Measurements from ENCODE around the gene CLN3. TPM values are rescaled to one million over a fixed set of nuclear protein-coding genes. Genes with fewer than 3 reads are reported as not detected.

The CLN3 gene
- total and polyA plus RNA-seq, 2 experiments from 2014 or later: 25.2 to 39.2 TPM

DNA sequence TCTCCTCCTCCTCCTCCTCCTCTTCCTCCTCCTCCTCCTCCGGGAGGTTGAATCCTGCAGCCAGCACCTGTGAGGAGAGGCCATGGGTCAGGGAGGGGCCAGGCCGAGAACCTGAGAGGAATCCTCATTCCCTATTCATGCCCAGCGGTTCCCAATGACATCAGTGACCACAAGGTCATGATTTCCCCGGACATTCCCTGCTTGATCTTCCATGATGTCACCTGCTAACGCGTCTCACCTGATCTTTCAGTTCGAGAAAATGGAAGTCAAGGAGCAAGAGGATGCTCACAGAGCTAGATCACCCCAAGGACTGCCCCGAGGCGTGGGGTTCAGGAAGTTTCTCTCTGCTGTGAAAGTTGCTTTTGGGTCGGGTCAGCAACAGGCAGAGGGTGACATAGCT, 8.0 kb upstream of the CLN3 start:
- no peak for TF ChIP-seq CTCF (IDR thresholded peaks at IDR 0.05; ENCODE audit: low read depth, low read length)
- Histone ChIP-seq H3K36me3 (no peaks in the 10 kb centered on the region), H3K4me3 (no peak overlapping the region), H3K27me3 (no peaks in the 10 kb centered on the region), H3K9me3 (ENCODE audit: low read depth) (no peaks in the 10 kb centered on the region), H3K27ac (no peak overlapping the region), H3K4me1 (ENCODE audit: low read depth) (no peaks in the 10 kb centered on the region)
- DNase-seq (ENCODE audit: low read depth in 1 of 2, low spot score in 1 of 2): no peak

DNA sequence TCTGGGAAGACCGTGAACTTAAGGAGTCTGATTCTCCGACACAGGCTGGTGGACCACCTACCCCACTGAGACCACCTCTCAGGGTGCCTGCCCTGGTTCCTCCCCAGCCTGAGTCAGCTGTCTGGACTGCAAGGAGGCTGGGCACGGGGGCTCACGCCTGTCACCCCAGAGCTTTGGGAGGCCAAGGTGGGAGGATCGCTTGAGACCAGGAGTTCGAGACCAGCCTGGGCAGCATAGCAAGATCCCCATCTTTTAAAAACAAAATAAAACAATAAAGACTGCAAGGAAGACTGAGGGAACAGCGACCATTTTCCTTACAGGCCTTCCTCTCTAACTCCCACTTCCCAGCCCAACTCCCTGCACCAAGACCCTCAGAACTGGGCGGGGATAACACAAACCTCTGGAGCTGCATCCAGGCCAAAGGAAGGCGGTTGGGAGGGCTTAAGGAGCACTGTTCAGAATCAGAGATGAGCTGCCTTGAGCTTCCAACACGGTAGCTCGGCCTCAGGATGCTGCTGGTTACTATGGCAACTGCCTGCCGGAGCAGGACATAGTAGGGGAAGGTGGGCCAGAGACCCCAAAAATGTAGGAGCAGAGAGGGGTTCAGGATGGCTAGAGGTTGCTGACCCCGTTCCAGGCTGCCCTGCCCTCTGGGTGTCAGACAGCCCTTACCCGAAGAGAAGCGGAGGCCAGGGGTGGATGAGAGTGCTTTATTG, 7.0 kb upstream of the CLN3 start:
- H3K4me1 ChIP-seq (ENCODE audit: low read depth): no peaks in the 10 kb centered on the region
- no peak for TF ChIP-seq CTCF (IDR thresholded peaks at IDR 0.05; ENCODE audit: low read depth, low read length)
- no peaks in the 10 kb centered on the region for H3K36me3 ChIP-seq
- no peaks in the 10 kb centered on the region for H3K9me3 ChIP-seq (ENCODE audit: low read depth)
- no peaks in the 10 kb centered on the region for H3K27me3 ChIP-seq
- no peak overlapping the region for H3K27ac ChIP-seq
- no peak overlapping the region for H3K4me3 ChIP-seq
- DNase-seq (ENCODE audit: low read depth in 1 of 2, low spot score in 1 of 2): no peak

DNA sequence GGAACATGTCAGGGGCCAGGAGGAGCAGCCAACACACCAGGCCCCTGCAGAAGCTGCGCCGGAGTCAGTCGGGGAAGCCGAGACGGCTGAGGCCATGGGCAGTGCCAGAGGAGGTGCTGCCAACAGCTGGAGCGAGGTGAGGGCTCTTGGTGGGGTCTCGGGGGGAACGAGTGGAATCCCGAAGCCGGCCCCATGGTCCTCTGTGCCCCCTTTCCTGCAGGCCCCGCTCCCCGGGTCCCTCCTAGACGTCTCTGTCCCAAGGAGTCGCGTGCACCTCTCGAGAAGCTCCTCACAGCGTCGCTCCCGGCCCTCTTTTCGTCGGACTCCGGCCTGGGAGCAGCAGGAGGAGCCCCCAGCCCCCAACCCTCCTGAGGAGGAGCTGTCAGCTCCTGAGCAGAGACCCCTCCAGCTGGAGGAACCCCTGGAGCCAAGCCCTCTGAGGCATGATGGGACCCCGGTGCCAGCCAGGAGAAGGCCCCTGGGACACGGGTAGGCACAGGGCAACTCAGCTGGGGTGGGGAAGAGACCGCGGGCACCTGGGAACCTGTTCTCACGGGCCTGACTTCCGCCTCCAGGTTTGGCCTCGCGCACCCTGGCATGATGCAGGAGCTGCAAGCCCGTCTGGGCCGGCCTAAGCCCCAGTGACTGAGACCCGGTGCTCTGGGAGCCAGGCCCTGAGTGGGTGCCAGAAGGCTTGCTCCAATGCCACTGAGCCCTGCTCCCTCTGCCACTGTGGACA, 6.2 kb upstream of the CLN3 start:
- Histone ChIP-seq H3K27ac (no peak overlapping the region), H3K27me3 (no peaks in the 10 kb centered on the region), H3K9me3 (ENCODE audit: low read depth) (no peaks in the 10 kb centered on the region), H3K4me3 (no peak overlapping the region), H3K4me1 (ENCODE audit: low read depth) (no peaks in the 10 kb centered on the region), H3K36me3 (no peaks in the 10 kb centered on the region)
- no peak for TF ChIP-seq CTCF (IDR thresholded peaks at IDR 0.05; ENCODE audit: low read depth, low read length)
- no peak for DNase-seq (ENCODE audit: low read depth in 1 of 2, low spot score in 1 of 2)

GRCh38 chr16:28497386-28497785, 5.5 kb upstream of the CLN3 start:
- no peaks in the 10 kb centered on the region for H3K9me3 ChIP-seq (ENCODE audit: low read depth)

DNA sequence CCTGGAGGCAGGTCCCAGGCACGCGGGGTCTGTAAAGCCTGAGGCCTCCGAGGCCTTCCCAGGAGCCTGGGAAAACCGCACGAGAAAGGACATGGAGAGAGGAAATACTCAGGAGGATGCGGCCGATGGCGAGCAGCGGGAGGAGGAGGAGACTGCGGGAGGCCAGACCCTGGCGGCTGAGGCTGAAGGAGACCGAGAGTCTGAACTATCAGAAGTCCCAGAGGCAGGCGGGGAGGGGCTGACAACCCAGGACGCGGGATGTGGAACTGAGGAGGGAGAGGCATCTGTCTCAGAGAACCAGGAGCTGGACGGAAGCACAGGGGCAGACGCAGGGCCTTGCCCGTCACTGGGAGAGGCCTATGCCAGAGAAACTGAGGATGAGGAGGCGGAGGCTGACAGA, 5.0 kb upstream of the CLN3 start:
- Histone ChIP-seq H3K4me1 (ENCODE audit: low read depth) (no peaks in the 10 kb centered on the region), H3K4me3 (no peak overlapping the region), H3K36me3 (no peaks in the 10 kb centered on the region), H3K9me3 (ENCODE audit: low read depth) (no peaks in the 10 kb centered on the region), H3K27me3 (no peaks in the 10 kb centered on the region), H3K27ac (no peak overlapping the region)
- DNase-seq (ENCODE audit: low read depth in 1 of 2, low spot score in 1 of 2): no peak
- TF ChIP-seq CTCF (IDR thresholded peaks at IDR 0.05; ENCODE audit: low read depth, low read length): no peak

More at GRCh38 chr16:28497386-28497785, 5.5 kb upstream of the CLN3 start:
- no peaks in the 10 kb centered on the region for H3K27me3 ChIP-seq
- TF ChIP-seq CTCF (IDR thresholded peaks at IDR 0.05; ENCODE audit: low read depth, low read length): no peak
- no peak overlapping the region for H3K4me3 ChIP-seq
- no peak for DNase-seq (ENCODE audit: low read depth in 1 of 2, low spot score in 1 of 2)
- no peaks in the 10 kb centered on the region for H3K36me3 ChIP-seq
- no peaks in the 10 kb centered on the region for H3K4me1 ChIP-seq (ENCODE audit: low read depth)
- H3K27ac ChIP-seq: no peak overlapping the region

Data from cardiac muscle cell (in vitro differentiated cells and primary cell).